Fibroblast of skin of scalp (primary cell): Measurements from ENCODE around the gene CAB39.
A peak's percentile ranks its signal among the peaks of the same experiment; 100 is the strongest.

ENCODE experiments used
- DNase-seq: peaks from one replicate; pipeline ENCODE4 v3.0.0-alpha.2; 2013

The CAB39 gene

DNA sequence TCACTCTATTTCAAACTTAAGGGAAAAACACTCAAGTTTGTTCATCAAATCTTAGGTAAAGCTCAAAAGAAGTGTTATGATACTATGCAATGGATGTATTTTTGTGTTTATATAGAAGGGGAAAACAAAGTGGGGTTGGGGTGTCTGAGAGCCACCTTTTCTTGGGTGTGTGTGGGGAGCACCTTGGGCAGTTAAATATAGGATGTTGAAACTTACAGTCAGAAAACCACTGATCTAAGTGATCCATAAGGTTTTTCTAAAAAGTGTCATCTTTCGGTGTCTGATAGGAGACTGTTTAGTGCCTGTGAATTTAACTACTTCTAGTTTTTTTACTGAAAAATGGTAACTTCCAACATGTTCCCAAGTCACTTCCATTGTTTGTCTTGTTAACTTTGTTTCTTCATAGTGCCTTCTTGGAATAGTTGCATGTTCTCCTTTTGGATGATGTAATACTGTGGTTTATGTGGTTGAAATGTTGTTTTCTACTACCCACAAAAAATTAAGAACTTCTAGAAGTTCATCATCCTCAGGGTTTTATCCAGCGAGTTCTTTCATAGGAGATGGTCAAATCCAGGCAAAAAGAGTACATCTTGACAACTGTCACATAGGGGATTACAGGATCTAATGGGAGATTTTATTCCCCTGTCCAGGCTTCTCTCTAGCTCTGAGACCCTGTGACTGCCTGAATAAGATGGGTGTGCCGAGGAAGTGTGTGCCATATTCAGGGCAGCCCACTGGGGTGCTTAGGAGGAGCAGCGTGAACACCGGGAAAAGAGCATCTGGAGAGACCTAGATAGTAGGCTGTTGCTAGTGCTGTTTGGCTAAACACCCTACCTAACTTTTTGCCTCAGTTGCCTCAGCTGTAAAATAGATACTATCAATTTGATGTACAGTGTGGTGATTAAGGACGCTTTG lies 46.2 kb downstream of the CAB39 start:
- peak; percentile 89 for DNase-seq

DNA sequence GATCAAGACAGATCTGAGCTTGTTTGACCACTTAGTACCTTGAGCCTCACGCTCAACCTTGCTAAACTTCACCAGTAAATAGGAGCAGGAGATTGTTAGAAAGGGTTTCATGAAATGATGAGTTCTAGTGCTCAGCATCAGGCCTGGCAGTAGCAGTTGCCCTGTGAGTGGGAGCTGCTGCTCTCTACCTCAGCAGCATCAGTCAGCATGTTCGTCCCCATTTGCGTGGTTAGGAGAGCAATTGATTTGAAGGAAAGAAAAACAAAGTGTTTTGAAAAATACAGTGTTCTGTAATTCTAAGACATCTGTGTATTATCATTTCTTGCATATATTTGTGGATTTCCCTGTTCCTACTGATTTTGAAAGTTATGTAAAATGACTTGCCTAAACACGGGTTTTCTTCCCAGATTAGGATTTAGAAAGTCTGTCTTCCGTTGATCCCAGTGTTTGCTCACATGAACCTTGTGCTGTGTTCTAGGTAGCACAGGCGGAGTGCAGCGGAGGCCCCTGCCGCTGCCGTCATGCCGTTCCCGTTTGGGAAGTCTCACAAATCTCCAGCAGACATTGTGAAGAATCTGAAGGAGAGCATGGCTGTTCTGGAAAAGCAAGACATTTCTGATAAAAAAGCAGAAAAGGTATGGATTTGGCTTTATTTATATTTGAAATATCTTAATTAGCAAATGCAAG lies 47.0 kb downstream of the CAB39 start:
- DNase-seq, result no peak

DNA sequence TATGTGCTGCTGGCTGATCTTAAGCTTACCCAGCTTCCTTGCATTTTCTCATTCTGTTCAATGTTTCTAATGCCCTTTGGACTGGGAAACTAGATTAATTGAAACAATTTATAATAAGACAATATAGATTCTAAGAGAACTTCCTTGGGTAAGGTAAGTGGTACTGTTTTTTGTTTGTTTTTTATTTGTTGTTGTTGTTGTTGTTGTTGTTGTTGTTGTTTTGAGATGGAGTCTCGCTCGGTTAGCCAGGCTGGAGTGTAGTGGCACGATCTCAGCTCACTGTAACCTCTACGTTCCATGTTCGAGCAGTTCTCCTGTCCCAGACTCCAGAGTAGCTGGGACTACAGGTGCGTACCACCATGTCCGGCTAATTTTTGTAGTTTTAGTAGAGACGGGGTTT lies 49.1 kb downstream of the CAB39 start:
- no peak for DNase-seq

DNA sequence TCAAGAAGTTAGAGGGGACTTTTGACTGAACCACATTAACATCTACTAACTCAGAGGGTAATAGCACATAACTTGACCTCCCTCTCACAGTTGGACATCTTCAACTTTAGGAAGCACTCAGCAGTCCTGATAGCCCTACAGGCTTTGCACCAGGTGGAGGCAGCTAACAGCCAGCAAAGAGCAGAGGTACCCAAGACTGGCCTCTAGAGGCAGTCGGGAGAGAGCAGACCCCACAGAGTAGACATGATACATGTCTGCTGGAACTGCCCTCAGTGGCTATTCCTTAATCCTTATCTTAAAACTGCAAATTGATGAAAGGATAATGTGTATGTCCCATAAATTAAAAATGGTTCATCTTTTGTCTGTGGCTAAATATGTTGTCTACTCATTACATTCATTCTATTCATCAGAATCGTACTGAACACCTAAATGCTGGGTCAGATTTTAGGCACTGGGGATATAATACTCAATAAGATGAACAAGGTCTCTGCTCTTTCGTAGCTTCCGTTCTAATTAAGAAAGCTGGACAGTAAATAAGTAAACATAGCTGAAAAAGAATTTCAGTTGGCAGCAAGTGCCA lies 49.8 kb downstream of the CAB39 start:
- DNase-seq, result peak; percentile 36

DNA sequence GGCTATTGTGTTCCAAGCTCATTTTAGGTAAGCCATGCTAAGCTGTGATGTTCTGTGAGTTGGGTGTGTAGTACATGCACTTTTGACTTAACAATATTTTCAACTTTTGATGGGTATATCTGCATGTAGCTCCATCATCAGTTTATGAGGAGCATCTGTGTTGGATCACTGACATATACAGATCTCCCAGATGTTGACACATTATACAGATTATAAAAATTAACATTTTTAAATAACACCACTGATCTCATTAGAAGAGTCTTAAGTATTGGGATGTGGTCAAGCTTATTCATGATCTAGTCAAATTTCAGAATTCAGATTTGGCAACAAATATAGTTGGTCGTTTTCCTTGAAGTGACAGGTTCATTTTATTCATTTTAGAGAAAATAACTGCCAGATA lies 51.7 kb downstream of the CAB39 start:
- no peak for DNase-seq

DNA sequence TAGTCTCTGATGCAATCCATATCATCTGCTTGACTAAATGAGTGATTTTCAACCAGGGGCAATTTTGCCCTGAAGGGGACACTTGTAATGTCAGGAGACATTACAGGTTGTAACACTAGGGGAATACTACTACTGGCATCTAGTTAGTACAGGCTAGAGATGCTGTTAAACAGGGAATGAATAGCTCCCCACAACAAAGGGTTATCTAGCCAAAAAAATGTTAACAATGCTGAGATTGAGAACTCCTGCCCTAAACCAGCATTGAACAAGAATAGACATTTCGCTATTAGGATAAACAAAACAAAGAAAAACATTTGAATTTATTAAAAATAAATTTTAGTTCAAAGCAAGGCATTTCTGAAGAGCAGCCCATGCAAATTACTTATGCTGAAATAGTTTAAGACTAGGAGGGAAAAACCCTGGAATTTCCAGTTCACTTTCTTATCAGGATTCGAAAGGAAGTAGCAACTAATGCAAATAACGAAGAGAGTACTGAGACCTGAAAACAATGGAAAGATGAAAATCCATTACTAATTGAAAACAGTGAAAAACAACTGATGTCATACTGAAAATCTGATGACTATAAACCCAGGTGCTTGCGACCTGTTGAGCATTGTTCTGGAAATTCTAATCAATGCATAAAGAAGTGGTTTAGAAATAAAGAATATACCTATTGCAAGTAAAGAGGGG lies 53.1 kb downstream of the CAB39 start:
- no peak for DNase-seq

DNA sequence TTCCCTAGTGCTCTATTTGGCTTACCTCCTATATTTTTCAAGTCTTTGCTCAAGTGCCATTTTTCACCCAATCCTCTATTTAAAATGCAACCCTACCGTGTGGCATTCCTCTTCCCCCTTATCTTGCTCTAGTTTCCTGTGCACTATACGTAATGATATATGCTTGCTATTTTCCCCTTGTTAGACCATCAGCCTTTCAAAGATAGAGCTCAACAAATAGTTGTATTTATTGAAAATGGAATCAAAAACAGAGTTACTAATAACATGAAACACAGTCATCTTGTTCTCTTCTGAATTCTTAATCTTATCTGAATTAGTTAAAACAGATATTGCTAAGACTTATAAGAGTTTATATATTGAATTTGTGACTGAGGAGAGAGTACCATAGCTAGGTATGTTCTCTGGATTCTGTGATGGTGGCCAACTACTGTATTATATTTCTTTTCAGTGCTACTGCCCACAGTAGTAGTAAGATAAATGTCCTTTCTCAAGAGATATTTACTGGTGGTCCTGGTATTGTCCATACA lies 55.3 kb downstream of the CAB39 start:
- DNase-seq, result no peak

DNA sequence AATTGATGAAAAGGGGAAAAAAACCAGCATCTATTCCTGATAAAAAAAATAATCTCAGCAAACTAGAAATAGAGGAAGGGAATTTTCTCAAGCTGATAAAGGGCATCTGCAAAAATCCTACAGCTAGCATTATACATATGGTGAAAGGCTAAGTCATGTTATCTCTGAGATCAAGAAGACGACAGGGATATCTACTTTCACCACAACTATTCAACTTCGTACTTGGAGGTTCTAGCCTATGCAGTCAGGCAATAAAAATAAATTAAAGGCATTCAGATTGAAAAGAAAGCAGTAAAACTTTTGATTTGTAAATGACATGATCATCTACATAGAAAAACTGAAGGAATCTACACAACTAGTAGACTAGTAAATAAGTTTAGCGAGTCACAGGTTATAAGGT lies 58.2 kb downstream of the CAB39 start:
- DNase-seq, result no peak

DNA sequence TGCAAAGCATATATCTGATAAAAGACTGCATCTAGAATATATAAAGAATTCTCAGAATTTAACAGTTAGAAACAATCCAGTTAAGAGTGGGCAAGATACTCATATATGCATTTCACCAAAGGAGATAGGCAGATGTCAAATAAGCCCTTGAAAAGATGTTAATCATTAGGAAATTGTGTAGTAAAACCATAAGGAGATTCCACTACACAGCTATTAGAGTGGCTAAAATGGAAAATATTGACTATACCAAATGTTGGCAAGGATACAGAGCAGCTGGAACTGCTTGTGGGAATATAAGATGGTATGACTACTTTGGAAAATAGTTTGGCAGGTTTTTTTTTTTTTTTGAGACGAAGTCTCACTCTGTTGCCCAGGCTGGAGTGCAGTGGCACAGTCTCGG lies 59.5 kb downstream of the CAB39 start:
- DNase-seq, result no peak

DNA sequence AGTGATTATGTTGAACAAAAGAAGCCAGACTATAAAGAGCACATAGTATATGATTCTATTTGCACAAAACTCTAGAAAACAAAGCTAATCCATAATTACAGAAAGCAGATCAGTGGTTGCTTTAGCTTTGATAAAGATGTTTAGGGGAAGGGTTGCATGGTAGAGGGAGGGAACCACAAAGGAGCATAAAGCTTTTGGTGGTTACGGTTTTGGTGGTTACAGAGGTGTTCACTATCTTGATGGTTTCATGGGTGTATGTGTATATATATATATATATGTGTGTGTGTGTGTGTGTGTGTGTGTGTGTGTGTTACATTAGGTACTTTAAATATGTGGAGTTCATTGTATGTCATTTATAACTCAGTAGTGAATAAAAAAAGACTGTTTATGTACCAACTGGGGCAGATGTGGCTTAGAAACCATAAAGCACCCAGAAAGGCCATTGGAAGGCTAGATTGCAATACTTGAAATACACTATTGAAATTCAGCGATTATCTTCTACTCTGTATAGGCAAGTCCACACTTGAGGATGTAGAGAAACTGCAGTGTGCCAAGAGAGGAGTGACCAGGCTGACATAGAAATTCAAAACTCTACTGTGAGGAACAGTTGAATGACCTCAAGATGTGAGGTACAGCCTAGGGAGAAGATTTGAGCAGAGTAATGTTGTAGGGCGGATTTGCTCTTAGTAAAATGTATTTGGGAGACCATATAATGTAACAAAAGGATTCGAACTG lies 60.6 kb downstream of the CAB39 start:
- DNase-seq, result no peak

DNA sequence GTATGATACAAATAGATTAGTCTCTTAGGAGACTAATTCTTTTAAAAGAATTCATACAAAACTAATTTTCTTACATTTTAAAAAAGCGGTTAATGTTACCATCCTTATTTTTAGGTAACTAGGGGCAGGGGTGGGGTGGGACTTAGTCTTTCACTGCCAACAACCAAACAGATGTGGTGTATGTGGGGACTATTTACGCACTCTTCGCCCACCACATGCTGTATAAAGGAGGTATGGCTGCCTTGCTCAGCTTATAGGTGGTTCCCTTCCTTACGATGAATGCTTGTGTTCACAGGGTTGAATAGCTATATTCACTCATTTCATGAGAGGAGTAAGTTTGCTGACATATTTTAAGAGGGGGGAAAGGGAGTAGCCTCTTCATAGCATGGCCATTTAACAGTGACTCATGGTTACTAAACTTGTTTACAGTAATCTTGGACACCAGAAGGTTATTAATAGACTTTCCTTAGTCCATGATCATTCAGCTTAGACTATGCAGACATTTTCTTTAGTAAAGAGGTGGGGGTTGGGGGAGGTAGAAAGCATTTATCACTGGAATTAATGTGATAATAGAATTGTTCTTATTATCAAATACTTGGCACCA lies 61.8 kb downstream of the CAB39 start:
- DNase-seq, result peak; percentile 83

DNA sequence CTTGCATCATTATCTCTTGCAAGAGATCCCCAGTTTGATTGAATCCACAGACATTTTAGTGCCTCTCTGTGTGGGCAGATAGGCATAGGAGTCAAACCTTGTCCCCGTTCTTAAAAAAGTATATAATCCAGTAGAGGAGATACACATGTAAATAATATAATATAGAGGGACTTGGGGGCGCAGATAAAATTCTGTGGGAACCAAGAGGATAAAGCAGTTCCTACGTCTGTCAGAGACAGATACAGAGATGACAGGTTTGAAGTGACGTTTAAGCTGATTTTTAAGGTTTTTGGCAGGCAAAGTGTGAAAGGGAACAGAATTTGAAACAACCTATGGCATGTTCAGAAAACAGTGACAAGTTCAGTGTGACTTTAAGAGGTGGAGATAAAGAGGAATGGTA lies 63.1 kb downstream of the CAB39 start:
- DNase-seq, result no peak

DNA sequence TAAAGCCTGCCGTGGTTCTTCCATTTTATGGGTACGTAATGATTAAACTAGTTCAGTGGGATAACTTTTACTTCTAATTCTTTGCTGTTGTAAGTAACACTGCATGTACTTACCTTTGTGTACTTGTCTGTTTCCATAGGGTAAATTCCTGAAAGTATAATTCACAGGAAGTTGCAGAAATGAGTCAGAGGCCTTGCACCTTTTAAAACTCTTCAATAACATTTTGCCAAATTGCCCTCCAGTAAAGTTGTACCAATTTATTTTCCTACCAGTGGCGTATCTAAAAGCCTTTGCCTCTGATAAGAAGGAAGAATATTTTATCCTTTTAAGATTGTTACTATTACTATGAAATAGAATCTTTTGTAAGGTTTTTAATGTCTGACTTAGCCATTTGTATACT lies 65.1 kb downstream of the CAB39 start:
- no peak for DNase-seq

DNA sequence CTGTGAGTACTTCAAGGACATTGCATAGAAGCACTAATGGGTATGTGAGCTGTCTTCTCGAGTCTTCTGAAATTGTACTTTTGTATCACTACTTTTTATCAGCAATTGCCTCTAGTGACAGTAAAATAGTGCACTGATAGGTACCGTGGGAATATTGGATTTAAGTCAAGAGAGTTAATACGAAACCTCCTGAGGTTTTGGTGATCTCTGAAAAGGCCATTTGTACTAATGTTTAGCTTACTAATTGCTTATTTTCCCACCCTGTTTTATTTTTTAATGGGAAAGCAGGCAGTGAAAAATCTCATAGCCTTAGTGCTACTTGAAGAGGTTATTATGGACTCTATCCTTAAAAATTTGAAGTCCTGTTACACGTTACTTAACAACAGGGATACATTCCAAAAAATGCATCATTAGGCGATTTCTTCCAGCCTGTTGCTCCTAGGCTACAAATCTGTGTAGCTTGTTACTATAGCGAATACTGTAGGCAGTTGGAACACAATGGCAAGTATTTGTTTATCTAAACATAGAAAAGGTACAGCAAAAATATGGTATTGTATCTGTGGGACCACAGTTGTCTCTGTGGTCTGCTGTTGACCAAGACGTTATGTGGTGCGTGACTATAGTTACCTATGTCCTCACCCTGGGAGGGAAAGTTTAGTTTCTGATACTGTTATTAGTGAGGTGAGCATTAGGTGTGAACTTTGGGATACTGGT lies 65.9 kb downstream of the CAB39 start:
- no peak for DNase-seq

DNA sequence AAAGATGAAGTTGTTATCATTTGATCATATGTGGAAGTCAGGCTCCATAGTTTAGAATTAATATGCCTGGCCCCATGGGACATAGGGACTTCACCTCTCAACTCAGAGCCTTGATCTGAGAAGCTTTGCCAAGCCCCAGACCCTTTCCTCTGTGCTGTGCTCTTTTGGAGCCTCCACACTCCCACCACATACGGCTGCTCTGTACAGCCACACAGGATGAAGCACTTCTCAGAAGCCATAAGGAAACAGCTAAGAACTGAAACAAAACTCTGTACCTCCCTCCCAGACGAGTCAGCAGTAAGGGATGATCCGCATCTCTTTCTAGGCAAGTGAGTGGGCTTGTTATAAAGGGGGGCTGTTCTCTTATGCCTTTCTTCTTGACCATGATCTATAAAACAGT lies 66.5 kb downstream of the CAB39 start:
- DNase-seq, result no peak

DNA sequence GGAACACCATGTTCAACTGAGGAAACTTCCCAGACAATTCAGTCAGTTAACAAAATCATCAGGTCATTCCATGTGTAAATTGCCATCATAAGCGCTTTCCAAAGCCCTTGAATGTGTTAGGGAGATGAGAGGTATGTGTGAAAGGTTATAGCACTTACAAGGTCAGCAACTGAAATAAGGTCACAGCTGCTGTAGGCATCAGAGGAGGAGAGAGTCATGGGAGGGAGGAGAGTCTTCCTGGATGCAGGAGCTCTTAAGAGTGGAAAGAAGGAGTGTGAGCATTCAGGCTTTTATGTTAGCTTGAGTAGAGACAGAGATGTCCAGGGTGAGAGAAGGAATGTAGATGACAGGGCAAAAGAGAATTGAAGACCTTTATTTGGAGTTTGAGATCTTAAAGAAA lies 67.0 kb downstream of the CAB39 start:
- no peak for DNase-seq

DNA sequence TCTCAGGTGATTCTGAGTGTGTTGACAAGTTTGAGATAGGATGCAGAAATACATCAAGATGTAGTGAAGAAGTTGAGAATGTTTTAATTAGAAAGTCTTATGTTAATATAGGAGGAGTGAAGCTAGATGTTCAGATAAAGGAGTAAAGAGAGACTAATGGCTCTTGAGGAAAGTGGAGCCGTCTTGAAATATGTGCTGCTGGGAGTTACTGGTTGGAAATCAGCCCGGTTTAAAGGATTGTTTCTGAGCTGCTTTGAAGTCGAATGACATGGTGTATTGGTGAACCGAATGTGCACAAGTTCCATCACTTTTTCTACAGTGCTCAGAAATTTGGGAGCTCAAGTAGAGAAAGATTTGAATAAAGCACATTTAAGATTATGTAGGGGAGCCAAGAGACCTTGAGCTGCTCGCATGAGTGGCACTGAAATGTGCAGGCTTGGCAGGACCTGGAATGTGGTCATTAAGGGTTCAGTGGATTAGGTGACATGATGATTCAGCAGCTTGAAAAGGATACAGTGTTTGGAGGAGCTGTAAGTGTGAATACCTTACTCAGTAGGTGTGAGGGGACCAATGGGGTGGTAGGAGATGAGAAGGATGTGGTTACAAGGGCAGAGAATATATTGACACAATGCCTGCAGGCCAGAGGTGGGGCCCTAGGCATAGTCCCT lies 68.6 kb downstream of the CAB39 start:
- DNase-seq, result no peak

DNA sequence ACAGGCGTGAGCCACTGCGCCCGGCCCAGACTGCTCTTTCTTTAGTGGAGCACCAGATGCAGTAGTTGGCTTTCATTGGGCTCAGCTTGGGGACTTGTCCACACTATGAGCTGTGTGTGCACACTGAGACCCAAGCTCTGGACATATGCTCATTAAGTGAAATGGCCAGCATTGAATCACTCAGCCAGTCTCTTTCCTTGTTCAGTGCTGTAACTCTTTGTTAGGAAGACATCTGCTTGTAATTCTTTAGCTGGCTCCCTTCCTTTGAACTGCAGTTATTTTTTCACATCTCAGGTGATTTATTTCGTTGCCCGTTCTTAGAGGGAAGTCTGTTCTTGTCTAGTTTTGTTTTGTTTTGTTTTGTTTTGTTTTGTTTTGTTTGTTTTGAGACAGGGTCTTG lies 70.5 kb downstream of the CAB39 start:
- no peak for DNase-seq

DNA sequence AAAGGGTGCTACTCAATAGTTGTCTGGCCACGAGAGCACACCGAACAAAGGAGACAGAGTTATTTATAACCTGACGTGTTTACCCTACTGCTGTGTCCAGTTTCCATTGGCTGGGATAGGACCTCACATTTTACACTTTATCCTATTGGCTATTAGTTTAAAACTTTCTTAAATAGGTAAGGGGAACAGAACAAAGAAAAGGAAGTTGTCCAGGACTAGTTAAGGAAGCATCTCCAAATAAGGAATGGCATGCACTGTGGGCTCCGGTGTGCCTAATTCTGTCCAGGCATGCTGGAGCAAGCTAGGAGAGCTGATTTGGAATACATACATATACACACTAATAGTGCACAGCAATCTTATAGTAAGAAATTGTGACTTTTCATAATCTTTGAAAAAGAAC lies 72.2 kb downstream of the CAB39 start:
- peak; percentile 44 for DNase-seq

DNA sequence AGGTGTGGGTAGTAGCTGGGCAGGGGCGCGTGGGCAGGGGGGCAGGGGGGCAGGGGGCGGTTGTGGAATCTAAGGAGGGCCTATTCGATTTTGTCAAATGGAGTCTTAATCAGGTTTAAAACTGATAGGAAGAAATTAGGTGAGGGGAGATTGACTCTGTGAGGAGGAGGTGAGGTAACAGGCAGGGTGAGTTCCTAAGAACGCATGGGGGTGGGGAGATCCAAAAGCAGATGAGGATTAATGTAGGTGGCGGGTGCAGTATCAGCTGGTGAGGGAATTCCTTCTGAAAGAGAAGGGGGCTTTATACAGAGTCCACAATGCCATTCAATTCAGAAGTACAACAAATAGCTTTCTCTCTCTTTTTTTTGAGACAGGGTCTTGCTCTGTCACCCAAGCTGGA lies 72.7 kb downstream of the CAB39 start:
- DNase-seq, result no peak

DNA sequence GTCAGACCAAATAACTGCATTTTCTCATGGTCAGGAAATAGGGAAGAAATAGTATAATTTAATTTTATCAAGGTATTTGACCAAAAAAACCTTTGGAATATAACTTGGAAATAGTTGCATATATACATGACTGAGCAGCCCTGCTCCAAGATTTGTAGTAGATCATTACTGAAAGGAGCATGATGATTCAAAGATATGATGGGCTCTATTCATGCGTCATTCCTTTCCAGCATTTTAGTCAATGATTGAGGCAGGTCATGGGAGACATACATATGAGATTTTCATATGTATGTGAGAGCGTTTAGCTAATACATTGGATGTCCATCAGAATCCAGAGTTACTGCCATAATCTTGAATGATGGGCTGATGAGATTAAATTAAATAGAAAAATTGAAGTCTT lies 74.5 kb downstream of the CAB39 start:
- no peak for DNase-seq
